Amygdala (tissue), 56 donors: Measurements from ENCODE around the gene SRPRB.

Experiments
- DNase-seq, 56 donors: peaks; one replicate each; lab custom pipeline; 2025; lab: John Stamatoyannopoulos, UW

SRPRB gene

DNA sequence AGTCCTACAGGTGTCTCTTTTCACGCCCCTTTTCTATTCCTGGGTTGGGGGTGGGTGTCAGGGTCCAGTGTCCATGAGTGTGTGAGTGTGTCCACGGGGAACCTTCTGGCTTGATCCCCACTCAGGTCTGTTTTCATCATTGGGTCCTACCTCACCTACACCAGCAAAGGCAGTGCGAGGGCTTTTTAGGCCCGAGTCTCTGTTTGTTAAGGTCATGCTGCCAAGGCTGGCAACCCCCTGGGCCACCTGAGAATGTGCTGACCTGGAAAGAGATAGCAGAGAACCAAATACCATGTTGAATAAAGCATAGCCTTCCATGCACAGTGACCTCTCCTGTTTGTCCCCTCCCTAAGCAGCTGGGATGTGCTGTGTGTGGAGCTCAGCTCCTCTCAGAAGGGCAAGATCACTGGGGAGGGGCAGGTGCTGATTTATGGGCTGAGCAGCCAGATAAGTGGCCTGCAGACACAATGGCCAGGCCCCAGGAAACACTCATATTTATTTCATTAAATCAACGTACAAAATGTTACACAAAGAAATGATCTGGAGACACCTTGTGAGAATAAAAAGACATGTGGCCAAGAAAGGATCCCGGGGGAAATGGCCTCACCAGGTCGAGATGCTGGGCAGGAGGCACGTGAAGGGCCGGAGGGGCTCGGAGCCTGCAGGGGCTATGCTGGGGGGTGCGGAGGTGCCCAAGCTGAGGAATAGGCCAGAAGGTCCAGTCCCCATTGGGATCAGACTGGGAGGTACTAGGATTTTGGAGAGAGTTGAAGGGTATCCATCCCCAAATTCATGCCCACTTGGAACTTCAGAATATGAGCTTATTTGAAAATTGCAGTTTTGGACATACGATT lies 54.0 kb downstream of the SRPRB start:
- no peak for DNase-seq

DNA sequence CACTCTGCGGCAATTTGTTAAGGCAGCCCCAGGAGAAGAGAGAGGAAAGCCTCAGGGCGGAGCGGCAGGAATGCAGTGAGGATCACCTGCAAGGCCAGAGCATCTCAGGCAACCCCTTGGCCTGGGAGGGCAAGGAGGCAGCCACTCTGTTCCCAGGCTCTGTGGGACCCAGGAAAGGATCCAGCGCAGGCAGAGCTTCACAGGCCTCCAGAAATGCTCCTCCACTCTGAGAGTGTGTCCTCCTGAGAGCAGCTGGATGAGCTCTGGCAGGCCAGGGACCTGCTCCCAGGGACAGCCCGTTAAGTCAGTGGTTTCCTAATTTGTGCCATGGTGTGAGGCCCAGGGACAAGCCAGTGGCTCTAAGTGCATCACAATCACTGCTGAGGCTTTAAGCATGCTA lies 54.9 kb downstream of the SRPRB start:
- DNase-seq: no peak

DNA sequence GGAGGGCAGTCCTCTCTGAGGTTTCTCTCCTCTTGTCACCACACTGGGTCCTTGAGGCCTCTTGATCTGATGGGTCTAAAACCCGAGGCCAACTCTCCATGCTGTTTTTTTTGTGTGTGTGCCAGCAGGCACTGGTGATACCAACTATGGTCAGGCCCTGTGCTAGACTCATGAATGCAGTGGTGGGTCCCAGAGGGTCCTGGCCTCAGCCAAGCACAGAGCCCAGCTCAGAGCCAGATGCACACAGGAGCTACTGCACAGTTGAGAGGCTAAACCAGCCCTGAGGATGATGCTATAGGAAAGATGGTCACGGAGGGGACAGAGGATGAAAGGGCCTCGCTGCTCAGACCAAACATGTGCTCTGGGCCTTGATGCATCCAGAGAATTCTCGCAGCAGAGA lies 56.5 kb downstream of the SRPRB start:
- DNase-seq: no peak

DNA sequence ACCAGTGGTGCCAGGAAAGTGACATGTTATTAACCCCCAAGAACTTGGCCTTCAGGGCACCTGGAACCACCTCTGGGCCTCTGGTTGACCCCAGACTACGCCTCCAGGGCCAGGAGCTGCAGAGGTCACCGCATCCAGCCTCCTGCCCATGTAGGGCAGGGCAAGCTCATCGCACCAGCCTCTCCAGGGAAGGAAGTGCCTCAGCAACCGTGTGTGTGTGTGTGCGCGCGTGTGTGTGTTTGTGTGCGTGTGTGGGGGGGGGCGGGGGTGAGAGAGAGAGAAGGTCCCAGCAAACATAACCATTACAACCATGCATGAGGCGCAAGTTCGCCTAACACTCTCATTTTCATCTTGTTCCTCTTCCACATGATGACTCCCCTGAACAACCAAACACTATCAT lies 58.3 kb downstream of the SRPRB start:
- DNase-seq: no peak

DNA sequence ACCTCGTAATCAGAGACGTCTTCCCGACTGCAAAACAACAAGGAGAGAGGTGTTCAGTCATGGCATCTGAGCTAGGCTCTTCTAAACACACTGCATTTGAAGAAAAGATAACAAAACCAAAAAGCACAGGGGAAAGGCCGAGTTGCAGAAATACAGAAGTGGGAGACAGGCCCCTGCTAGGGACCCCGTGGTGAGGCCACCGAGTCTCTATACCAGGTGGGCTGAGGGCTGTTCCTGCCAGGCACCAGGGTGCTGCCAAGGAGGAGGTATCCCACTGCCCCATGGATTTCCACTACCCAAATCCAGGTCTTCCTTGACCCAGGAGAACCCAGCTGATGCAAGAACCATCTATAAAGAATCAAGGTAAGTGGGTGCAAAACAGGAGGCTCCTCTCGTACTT lies 59.0 kb downstream of the SRPRB start:
- DNase-seq: no peak

DNA sequence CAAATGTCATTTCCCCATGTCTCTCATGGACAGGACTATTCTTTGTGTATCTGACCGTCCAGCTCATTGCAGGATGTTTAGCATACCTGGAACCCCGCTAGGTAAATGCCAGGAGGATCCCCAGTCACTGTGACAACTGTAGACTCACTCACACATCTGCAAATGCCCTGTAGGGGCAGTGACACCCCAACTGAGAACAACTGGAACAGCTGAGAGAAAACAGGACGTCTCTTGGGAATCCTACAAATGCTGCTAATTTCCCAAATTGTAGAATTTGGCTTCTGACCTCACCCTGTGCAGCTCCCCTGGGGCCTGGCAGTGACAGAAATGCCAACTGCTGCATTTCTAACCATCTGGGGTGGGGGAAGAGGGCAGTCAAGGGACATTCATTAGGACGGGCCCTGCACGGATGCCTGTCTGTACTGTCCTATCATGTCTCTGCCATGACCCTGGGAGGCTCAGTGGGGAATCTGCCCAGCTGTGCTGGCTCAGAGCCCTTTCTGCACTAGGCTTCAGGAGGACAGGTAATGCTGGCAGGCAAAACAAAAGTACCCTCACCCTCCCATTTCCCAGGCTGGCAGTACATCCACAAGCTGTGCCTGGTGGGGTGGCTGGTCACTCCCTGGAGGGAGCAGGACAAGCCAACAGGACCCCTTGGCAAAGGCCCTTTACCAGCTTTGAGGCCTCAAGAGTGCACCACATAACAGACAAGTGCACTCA lies 59.7 kb downstream of the SRPRB start:
- DNase-seq: no peak

DNA sequence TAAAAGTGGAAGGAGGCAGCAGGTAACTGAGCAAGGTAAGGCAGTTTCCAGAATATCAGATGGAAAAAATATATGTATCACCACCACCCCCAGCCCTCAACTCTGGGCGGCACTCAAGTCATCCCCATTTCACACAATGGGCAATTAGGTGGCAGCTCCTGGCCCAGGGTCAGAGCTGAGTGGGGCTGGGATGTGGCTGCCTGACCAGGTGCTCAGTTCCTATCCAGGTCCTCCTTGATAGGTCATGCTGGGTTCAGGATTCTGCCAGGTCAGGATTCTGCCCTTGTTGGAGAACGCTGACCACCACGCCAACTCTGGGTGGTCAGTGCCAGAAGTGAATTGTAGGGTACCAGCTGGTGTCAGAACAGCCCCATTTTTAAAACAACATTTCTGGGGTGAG lies 60.5 kb downstream of the SRPRB start:
- no peak for DNase-seq

DNA sequence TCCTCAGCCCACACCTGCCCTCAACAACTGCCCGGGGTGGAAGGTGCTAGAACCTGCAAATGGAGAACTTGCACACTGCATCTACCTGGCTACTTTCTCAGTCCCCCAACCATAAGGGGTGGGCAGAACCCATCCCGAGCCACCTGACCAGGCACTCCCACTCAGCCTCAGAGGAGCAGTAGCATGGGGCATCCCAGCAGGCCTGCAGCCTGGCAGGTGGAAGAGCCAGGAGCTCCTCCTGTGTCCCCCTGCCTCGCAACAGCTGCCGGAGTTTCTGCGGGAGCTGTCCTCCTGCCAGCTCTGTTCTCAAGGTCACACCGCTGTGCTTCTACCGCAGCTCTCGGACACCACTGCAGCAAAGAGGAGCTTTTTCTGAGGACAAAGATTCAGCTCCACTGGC lies 62.6 kb downstream of the SRPRB start:
- no peak for DNase-seq

DNA sequence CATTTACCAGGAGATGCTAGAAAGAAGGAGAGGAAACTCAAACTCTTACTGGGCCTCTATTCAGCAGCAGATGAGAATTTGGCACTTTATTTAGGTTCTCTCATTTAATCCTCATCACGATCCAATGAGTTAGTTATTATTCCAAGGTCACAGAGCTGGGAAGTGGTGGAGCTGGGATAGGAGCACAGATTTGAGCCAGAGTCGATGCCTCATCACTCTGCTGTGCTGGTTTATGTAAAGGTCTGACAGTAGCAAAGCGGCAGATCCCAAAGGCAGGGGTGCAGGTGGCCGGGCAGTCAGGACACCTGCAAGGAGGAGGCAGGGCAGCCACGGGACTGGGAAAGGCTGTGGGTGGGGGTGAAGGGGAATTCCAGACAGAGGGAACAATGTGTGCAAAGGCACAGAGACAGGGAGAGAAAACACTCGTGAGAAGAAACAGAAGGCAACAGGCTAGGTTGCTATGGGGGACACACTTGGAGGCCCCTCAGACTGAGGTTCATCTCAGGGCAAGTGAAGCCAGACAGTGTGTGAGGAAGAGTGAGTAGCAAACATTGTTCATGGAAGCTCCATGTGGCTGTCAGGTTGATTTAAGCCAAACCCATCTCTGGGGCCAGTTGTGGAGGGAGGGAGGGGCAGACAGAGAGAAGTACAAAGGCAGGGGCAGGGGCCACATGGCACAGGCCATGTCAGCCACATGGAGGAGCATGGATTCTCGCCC lies 63.3 kb downstream of the SRPRB start:
- no peak for DNase-seq

DNA sequence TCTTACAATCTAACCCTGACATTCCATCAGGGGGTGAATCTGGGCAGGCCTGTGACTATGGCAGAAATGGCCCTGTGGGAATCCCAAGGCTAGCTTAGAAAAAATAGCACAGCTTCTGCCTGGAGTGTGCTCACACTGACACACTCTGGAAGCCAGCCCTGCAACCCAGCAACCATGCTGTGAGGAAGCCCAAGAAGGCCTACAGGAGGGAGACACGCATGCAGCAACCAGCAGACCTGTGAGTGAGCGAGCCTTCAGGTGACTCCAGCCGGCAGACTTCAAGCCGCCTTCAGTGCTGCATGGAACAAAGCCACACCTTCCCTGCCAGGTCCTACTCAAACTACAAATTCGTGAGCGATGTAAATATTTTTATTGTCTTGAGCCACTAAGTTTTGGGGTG lies 64.0 kb downstream of the SRPRB start:
- DNase-seq: no peak

DNA sequence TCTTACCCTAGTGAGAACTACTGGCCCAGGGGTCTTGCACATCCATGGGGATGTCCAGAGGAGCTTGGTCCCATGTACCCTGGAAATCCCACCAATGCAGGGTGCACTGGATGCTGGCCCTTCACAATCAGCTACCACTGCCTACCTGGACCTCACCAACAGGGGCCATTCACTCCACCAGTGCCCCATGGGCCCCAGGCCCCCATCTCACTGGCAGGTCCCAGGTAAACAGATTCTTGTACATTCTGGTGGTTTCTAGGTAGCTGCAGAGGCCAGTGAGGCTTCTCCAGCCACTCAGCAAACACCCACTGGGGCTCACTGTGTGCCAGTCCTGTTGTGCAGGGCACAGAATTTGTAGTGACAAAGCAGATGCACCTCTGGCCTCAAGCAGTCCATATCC lies 65.2 kb downstream of the SRPRB start:
- DNase-seq: no peak
